Neural progenitor cell (in vitro differentiated cells): ENCODE data around the gene PCSK5. TPM values are rescaled to one million over a fixed set of nuclear protein-coding genes. Genes with fewer than 3 reads are reported as not detected.

Experiments used
- DNase-seq: peaks from one replicate; pipeline ENCODE4 v3.0.0-alpha.2; 2016; ENCODE audit warnings: low spot score
- H2AFZ ChIP-seq: fragments of 200-600 bp; sonication (generic); replicated peaks from 2 replicates; pipeline ENCODE4 v1.6.1; 2016; ENCODE audit warnings: antibody characterized with exemption
- H3F3A ChIP-seq: fragments of 200-600 bp; sonication (generic); 2 replicates; pipeline ENCODE4 v1.6.1; 2016; ENCODE audit warnings: antibody characterized with exemption, low read depth
- H3K27ac ChIP-seq: fragments of 200-600 bp; sonication (generic); 2 replicates; pipeline ENCODE4 v1.5.1; 2016; ENCODE audit warnings: mild to moderate bottlenecking
- H3K27me3 ChIP-seq: fragments of 200-600 bp; sonication (generic); 2 replicates; pipeline ENCODE4 v1.6.1; 2016; ENCODE audit warnings: mild to moderate bottlenecking, moderate library complexity
- H3K36me3 ChIP-seq: fragments of 200-600 bp; sonication (generic); 2 replicates; pipeline ENCODE4 v1.5.1; 2016
- H3K4me1 ChIP-seq: fragments of 200-600 bp; sonication (generic); 2 replicates; pipeline ENCODE4 v1.6.1; 2016; ENCODE audit warnings: mixed run types
- H3K4me2 ChIP-seq: fragments of 200-600 bp; sonication (generic); 2 replicates; pipeline ENCODE4 v1.6.1; 2016
- H3K4me3 ChIP-seq: fragments of 200-600 bp; sonication (generic); 2 replicates; pipeline ENCODE4 v1.5.1; 2016
- H3K79me2 ChIP-seq: fragments of 200-600 bp; sonication (generic); 2 replicates; pipeline ENCODE4 v1.6.1; 2016; ENCODE audit warnings: low read depth
- H3K9ac ChIP-seq: fragments of 200-600 bp; sonication (generic); 2 replicates; pipeline ENCODE4 v1.6.1; 2016
- H3K9me3 ChIP-seq: fragments of 200-600 bp; sonication (generic); 2 replicates; pipeline ENCODE4 v1.5.1; 2016; ENCODE audit warnings: low read depth
- H4K20me1 ChIP-seq: fragments of 200-600 bp; sonication (generic); 2 replicates; pipeline ENCODE4 v1.6.1; 2016; ENCODE audit warnings: low read depth
- H3K27ac Mint-ChIP-seq: 3 replicates; pipeline ENCODE4 v1.8.0; 2021; ENCODE audit warnings: mixed read lengths
- H3K27me3 Mint-ChIP-seq: 2 replicates; pipeline ENCODE4 v1.8.0; 2022; ENCODE audit warnings: low read depth, mild to moderate bottlenecking, inconsistent platforms, moderate library complexity, mixed read lengths; ENCODE audit not compliant: insufficient read depth
- H3K36me3 Mint-ChIP-seq: 3 replicates; pipeline ENCODE4 v1.8.0; 2021; ENCODE audit warnings: mixed read lengths
- H3K4me1 Mint-ChIP-seq: 3 replicates; pipeline ENCODE4 v1.8.0; 2021; ENCODE audit warnings: mixed read lengths
- H3K4me3 Mint-ChIP-seq: 3 replicates; pipeline ENCODE4 v1.8.0; 2021; ENCODE audit warnings: mild to moderate bottlenecking, moderate library complexity, mixed read lengths
- H3K9me3 Mint-ChIP-seq: 3 replicates; pipeline ENCODE4 v1.8.0; 2020; ENCODE audit warnings: mixed read lengths
- EZH2 ChIP-seq: fragments of 200-600 bp; sonication (generic); IDR thresholded peaks from 2 replicates; pipeline ENCODE4 v1.6.1; 2017; ENCODE audit warnings: antibody characterized with exemption, mild to moderate bottlenecking, moderate library complexity
- EZH2phosphoT487 ChIP-seq: fragments of 200-600 bp; sonication (generic); IDR thresholded peaks from 2 replicates; pipeline ENCODE4 v1.6.1; 2017; ENCODE audit warnings: antibody characterized with exemption
- total RNA-seq: library from RNA; depleted of rRNA; stranded (reverse); fragments of >200 nt; gene quantifications from 2 replicates; pipeline ENCODE4 v1.2.3, GENCODE V29; 2015; ENCODE audit warnings: low replicate concordance
- TF ChIP-seq, protein P1 (sequence below): fragments of 200-600 bp; sonication (generic); IDR thresholded peaks from 2 replicates; pipeline ENCODE4 v1.5.1; 2017; ENCODE audit warnings: antibody characterized with exemption, mild to moderate bottlenecking

The PCSK5 gene
- total RNA-seq, 1 donor from 2014 or later, result 23.4 TPM

DNA sequence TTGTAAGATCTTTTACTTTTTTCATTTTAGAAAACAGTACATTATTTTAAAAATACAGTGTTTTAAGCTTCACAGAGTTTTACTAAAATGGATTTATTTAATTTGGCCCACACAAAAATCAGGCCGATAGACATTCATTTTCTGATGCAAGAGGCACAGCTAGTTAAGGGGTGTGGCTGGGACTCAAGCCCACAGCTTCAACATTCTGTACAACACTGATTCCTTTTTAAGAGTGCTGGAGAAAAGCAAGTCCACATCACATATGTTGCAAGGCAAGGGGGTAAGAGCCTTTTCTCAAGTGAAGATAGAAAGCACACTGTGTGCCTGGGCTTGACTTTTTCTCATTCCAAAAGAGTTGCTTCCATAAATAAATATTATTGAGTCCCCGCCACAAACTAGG lies 307.9 kb downstream of the PCSK5 start:
- H4K20me1 ChIP-seq, result no peaks in the 10 kb centered on the region
- H3K27me3 Mint-ChIP-seq, result peaks cover 4% of the 10 kb centered on the region
- H3K36me3 ChIP-seq, result no peaks in the 10 kb centered on the region
- no peak overlapping the region for H3K4me2 ChIP-seq
- no peaks in the 10 kb centered on the region for H3K79me2 ChIP-seq
- no peak overlapping the region for H3K4me3 ChIP-seq
- TF ChIP-seq EZH2phosphoT487 (no peak), EZH2 (no peak)
- TF ChIP-seq, protein P1, sequence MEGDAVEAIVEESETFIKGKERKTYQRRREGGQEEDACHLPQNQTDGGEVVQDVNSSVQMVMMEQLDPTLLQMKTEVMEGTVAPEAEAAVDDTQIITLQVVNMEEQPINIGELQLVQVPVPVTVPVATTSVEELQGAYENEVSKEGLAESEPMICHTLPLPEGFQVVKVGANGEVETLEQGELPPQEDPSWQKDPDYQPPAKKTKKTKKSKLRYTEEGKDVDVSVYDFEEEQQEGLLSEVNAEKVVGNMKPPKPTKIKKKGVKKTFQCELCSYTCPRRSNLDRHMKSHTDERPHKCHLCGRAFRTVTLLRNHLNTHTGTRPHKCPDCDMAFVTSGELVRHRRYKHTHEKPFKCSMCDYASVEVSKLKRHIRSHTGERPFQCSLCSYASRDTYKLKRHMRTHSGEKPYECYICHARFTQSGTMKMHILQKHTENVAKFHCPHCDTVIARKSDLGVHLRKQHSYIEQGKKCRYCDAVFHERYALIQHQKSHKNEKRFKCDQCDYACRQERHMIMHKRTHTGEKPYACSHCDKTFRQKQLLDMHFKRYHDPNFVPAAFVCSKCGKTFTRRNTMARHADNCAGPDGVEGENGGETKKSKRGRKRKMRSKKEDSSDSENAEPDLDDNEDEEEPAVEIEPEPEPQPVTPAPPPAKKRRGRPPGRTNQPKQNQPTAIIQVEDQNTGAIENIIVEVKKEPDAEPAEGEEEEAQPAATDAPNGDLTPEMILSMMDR, result no peak
- H3K4me3 Mint-ChIP-seq, result no peak overlapping the region
- no peaks in the 10 kb centered on the region for H3K4me1 ChIP-seq
- H3K9me3 Mint-ChIP-seq, result no peaks in the 10 kb centered on the region
- no peaks in the 10 kb centered on the region for H3K27me3 ChIP-seq
- peaks cover 11% of the 10 kb centered on the region for H3K4me1 Mint-ChIP-seq
- no peak overlapping the region for H3K27ac Mint-ChIP-seq
- no peak overlapping the region for H3K9ac ChIP-seq
- no peak overlapping the region for H2AFZ ChIP-seq
- H3F3A ChIP-seq, result no peaks in the 10 kb centered on the region
- peaks cover 3% of the 10 kb centered on the region for H3K36me3 Mint-ChIP-seq
- no peak for DNase-seq
- H3K27ac ChIP-seq, result no peak overlapping the region
- H3K9me3 ChIP-seq, result no peaks in the 10 kb centered on the region

DNA sequence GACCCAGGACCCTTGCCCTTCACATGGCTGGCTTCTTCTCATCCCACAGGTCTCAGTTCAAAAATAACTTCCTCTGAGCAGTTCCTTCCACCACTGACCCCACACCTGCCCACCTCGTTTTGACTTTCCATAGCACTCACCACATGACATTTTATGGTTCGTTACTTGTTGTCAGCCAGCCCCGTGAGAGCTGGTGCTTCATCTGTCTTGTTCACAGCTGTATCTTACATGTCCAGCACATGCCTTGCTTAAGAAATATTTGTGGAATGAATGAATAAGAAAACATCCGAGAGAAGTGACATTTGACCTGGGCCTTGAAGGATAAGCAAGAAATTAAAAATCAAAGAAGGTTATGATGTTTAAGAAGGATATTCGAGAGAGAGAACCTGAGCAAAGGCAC lies 309.8 kb downstream of the PCSK5 start:
- H2AFZ ChIP-seq, result no peak overlapping the region
- H3K27ac Mint-ChIP-seq, result no peak overlapping the region

DNA sequence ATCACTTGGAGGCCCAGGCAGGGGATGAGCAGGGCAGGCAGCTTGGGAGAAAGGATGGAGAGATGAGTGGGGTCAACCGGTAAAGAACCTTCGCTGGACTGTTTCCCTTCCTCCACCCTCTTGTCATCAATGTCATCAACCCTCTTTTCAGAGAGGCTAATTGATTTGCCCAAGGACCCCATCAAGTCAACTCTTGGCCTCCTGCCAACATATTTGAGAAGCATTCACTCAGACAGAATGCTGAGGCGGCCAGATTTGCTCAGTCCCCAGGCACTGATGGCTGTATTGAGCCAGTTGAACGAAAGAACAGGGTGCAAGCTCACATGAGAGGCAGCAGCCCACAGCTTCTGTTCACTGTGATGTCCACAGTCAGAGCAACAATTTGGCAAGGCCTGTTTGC lies 310.3 kb downstream of the PCSK5 start:
- H3K36me3 Mint-ChIP-seq, result no peaks in the 10 kb centered on the region
- Histone ChIP-seq H3K9me3 (no peaks in the 10 kb centered on the region), H3K27me3 (no peaks in the 10 kb centered on the region), H3K4me2 (no peak overlapping the region), H3K4me1 (no peaks in the 10 kb centered on the region), H3K36me3 (no peaks in the 10 kb centered on the region), H4K20me1 (no peaks in the 10 kb centered on the region), H2AFZ (no peak overlapping the region), H3K9ac (no peak overlapping the region), H3K27ac (no peak overlapping the region), H3K79me2 (no peaks in the 10 kb centered on the region), H3F3A (no peaks in the 10 kb centered on the region), H3K4me3 (no peak overlapping the region)
- H3K4me3 Mint-ChIP-seq, result no peak overlapping the region
- TF ChIP-seq EZH2 (no peak), EZH2phosphoT487 (no peak)
- TF ChIP-seq, protein P1, result no peak
- no peak overlapping the region for H3K27ac Mint-ChIP-seq
- no peaks in the 10 kb centered on the region for H3K9me3 Mint-ChIP-seq
- peaks cover 11% of the 10 kb centered on the region for H3K4me1 Mint-ChIP-seq
- no peak for DNase-seq
- H3K27me3 Mint-ChIP-seq, result peaks cover 4% of the 10 kb centered on the region

More for the DNA sequence above, 309.8 kb downstream of the PCSK5 start:
- Histone ChIP-seq H4K20me1 (no peaks in the 10 kb centered on the region), H3K4me3 (no peak overlapping the region), H3K36me3 (no peaks in the 10 kb centered on the region), H3K27ac (no peak overlapping the region), H3K4me1 (no peaks in the 10 kb centered on the region), H3F3A (no peaks in the 10 kb centered on the region), H3K27me3 (no peaks in the 10 kb centered on the region), H3K9me3 (no peaks in the 10 kb centered on the region), H3K79me2 (no peaks in the 10 kb centered on the region), H3K9ac (no peak overlapping the region), H3K4me2 (no peak overlapping the region)
- no peaks in the 10 kb centered on the region for H3K9me3 Mint-ChIP-seq
- H3K36me3 Mint-ChIP-seq, result no peaks in the 10 kb centered on the region
- H3K4me3 Mint-ChIP-seq, result no peak overlapping the region
- peaks cover 4% of the 10 kb centered on the region for H3K27me3 Mint-ChIP-seq
- no peak for DNase-seq
- TF ChIP-seq EZH2, result no peak
- TF ChIP-seq, protein P1, result no peak
- TF ChIP-seq EZH2phosphoT487, result no peak
- H3K4me1 Mint-ChIP-seq, result peaks cover 11% of the 10 kb centered on the region
